ENCODE results near the gene OSBPL1A. TPM values are rescaled to one million over a fixed set of nuclear protein-coding genes. Genes with fewer than 3 reads are reported as not detected.

OSBPL1A gene
- total and polyA plus RNA-seq, 2 of the 8 experiments (the other 6 are each of a cell fraction or from before 2014, with no cell fraction given) = 53.2 to 74.9 TPM

DNA sequence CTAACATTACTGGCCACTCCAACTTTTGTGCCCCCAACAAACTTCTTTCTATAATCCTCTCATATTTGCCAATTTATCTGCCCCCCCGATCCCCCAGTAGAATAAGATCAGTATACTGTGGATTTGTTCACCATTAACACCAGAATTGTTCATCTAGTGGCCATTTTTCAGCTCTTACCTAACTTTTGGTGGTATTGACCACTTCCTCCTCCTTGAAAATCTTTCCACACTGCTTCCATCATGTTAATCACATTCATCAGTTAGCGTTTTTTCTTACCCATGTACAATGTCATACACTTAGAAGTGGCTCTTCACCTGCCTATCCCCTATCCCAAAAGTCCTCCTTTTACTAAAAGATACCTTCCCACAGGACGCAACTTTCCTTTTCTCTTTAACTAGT, 35.0 kb upstream of the OSBPL1A start:
- CTCF ChIA-PET (ENCODE audit: partially characterized antibody) = interaction anchor here (0.6 to 1.6 kb wide), 5 partner anchors 8 to 35 kb away, joined by 3 to 5 read pairs (median 3); partner anchors contain the start of genes HRH4 and OSBPL1A
- WGBS, 2 experiments (ENCODE audit: extremely low coverage in 1 of 2, insufficient coverage in 1 of 2, insufficient read length in 1 of 2, insufficient replicate concordance in 2 of 2, low coverage in 1 of 2, low lambda C conversion rate in 2 of 2, missing lambda C conversion rate in 1 of 2) = 91% methylated on average over 3 of the region's 3 CpGs; no CpG with 5 or more reads in 1 of the 2 experiments
- H2AFZ ChIP-seq (ENCODE audit: low read length) = no peak overlapping the region
- no peak for TF ChIP-seq GABPA (IDR thresholded peaks at IDR 0.05; ENCODE audit: borderline replicate concordance, insufficient read depth, low read length)
- no peak for TF ChIP-seq TAF1 (IDR thresholded peaks at IDR 0.05; ENCODE audit: low read depth, low read length)
- TF ChIP-seq CBX8 (IDR thresholded peaks at IDR 0.05; ENCODE audit: borderline replicate concordance, low read depth, low read length) = no peak
- TF ChIP-seq CHD2 (IDR thresholded peaks at IDR 0.05; ENCODE audit: low read length) = no peak
- no peak for TF ChIP-seq SIRT6 (IDR thresholded peaks at IDR 0.05; ENCODE audit: low read length)
- no peak for TF ChIP-seq CTBP2 (IDR thresholded peaks at IDR 0.05; ENCODE audit: borderline replicate concordance, insufficient read depth, insufficient read length, low read length)
- TF ChIP-seq KDM5A (IDR thresholded peaks at IDR 0.05; ENCODE audit: low read length) = no peak
- TF ChIP-seq BCL11A (IDR thresholded peaks at IDR 0.05; ENCODE audit: low read depth in 2 of 2, low read length in 2 of 2) = no peak
- no peak for TF ChIP-seq RFX5 (IDR thresholded peaks at IDR 0.05; ENCODE audit: borderline replicate concordance, low read depth, low read length)
- no peak for TF ChIP-seq TCF12 (IDR thresholded peaks at IDR 0.05; ENCODE audit: low read depth, low read length)
- no peak for TF ChIP-seq JUND (IDR thresholded peaks at IDR 0.05; ENCODE audit: low read length)
- TF ChIP-seq CHD1 (IDR thresholded peaks at IDR 0.05; ENCODE audit: low read depth, low read length) = no peak
- TF ChIP-seq, protein P1, sequence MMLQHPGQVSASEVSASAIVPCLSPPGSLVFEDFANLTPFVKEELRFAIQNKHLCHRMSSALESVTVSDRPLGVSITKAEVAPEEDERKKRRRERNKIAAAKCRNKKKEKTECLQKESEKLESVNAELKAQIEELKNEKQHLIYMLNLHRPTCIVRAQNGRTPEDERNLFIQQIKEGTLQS (IDR thresholded peaks at IDR 0.05; ENCODE audit: insufficient read depth, low read depth, low read length) = no peak
- no peak for TF ChIP-seq ASH2L (IDR thresholded peaks at IDR 0.05; ENCODE audit: low read length)

More for the DNA sequence above, 35.0 kb upstream of the OSBPL1A start:
- H2BK15ac ChIP-seq (ENCODE audit: low read length) = no peak overlapping the region
- H2BK20ac ChIP-seq (ENCODE audit: low read length) = no peak overlapping the region
- H2BK5ac ChIP-seq (ENCODE audit: low read depth, low read length) = no peak overlapping the region
- peaks cover 0 to 38% (median 12%) of the 10 kb centered on the region in 4 experiments; a peak in 3 of 8 replicates for H3K36me3 ChIP-seq (ENCODE audit: control insufficient read depth in 2 of 4, insufficient read depth in 4 of 4, low read length in 3 of 4)
- H3K79me2 ChIP-seq (ENCODE audit: control insufficient read depth in 1 of 2, insufficient read depth in 2 of 2, low read length in 2 of 2) = peaks cover 0 to 19% of the 10 kb centered on the region in 2 experiments; a peak in 2 of 4 replicates
- H3K79me1 ChIP-seq (ENCODE audit: low read depth, low read length) = no peaks in the 10 kb centered on the region
- H2BK120ac ChIP-seq (replicated peaks; ENCODE audit: low read depth, low read length) = no peak overlapping the region
- H3K4ac ChIP-seq (replicated peaks; ENCODE audit: insufficient read length, low read depth, low read length) = no peak overlapping the region
- FAIRE-seq = no peak
- H2AK5ac ChIP-seq (ENCODE audit: low read depth, low read length) = no peak overlapping the region
- H3K56ac ChIP-seq (replicated peaks; ENCODE audit: insufficient read length, low read depth, low read length) = no peak overlapping the region
- H4K5ac ChIP-seq (ENCODE audit: insufficient read length, low read depth, low read length) = no peak overlapping the region
- no peaks in the 10 kb centered on the region for H3K9me3 ChIP-seq (ENCODE audit: insufficient read depth in 2 of 2, low read depth in 1 of 2, low read length in 1 of 2)
- H3K9ac ChIP-seq (replicated peaks in 1 of 4; ENCODE audit: extremely low read depth in 1 of 4, low read depth in 3 of 4, low read length in 3 of 4) = no peak overlapping the region
- H3K14ac ChIP-seq (ENCODE audit: insufficient read length) = no peak overlapping the region
- 0 out of 2 replicates have a peak, but pooled peaks cover 2% of the 10 kb centered on the region for H3K23me2 ChIP-seq (ENCODE audit: low read depth, low read length)
- H3K27ac ChIP-seq (ENCODE audit: low read depth, low read length) = no peak overlapping the region
- DNase-seq (ENCODE audit: low read depth in 1 of 2, low spot score in 2 of 2) = no peak
- no peak overlapping the region for H3K23ac ChIP-seq (ENCODE audit: insufficient read length)
- POLR2A ChIA-PET (ENCODE audit: partially characterized antibody) = no interaction called here
- H4K91ac ChIP-seq (replicated peaks; ENCODE audit: insufficient read length, low read length) = no peak overlapping the region
- H3K18ac ChIP-seq (ENCODE audit: extremely low read depth, low read length) = no peak overlapping the region
- no peak overlapping the region for H4K8ac ChIP-seq (ENCODE audit: extremely low read depth, insufficient read depth, low read length)
- H3K4me1 ChIP-seq (replicated peaks in 1 of 4; ENCODE audit: control insufficient read depth in 3 of 4, insufficient read depth in 4 of 4, low read length in 3 of 4) = peaks cover 0 to 3% (median 0%) of the 10 kb centered on the region in 4 experiments; a peak in 1 of 7 replicates
- no peaks in the 10 kb centered on the region for H3K27me3 ChIP-seq (replicated peaks in 1 of 4; ENCODE audit: control insufficient read depth in 3 of 4, extremely low read depth in 1 of 4, insufficient read depth in 3 of 4, low read length in 3 of 4)
- H3K4me3 ChIP-seq (ENCODE audit: extremely low read depth in 1 of 4, insufficient read depth in 2 of 4, low read depth in 3 of 4, low read length in 4 of 4) = no peak overlapping the region
- H2BK12ac ChIP-seq (ENCODE audit: low read depth, low read length) = no peak overlapping the region
- H4K20me1 ChIP-seq (replicated peaks in 1 of 2; ENCODE audit: control insufficient read depth in 1 of 2, insufficient read depth in 2 of 2, low read length in 2 of 2) = no peaks in the 10 kb centered on the region
- no peak overlapping the region for H3K4me2 ChIP-seq (ENCODE audit: insufficient read depth in 1 of 2, low read depth in 2 of 2, low read length in 2 of 2)
